ENCODE results near the gene MGAT4C.

The MGAT4C gene

DNA sequence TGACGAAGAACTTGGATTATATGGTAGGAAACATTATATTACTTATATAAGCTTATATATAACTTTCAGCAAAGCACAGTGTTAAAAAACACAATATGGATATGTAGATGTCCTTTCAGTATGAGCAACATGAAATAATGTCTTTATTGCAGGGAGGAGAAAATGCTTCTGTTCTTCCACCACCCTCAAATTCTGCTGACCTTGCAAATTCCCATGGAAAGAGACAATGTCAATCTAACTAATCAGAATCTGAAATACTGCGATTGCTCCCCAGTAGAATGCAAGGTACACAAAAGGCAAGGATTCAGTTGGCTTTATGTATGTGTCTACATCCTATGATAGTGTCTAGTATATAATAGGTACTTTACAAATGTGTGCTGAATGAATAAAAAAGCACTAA lies 26.4 kb downstream of the MGAT4C start:
- H3K36me3 ChIP-seq (ENCODE audit: control insufficient read depth, insufficient read depth, low read length), result no peaks in the 10 kb centered on the region

DNA sequence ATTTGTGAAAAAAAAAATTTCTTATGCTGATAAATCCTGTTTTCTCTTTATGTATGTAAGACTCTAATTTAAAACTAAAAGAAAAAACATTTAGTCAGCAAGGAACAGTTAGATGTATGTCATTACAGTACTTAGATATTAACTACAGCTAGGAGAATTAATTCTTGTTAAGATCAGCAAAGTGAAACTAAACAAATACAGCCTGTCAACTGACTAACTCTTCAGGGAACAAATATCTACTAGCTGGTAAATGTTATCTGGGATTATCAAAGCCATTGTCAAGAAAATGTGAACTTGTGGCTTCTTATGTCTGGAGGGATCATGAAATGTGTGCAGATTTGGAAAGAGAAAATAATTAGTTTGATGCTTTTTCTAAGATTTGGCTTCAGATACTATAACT lies 27.5 kb downstream of the MGAT4C start:
- H3K4me1 ChIP-seq (ENCODE audit: control insufficient read depth, insufficient read depth, low read length), result peaks cover 19% of the 10 kb centered on the region; the same call in 1 of the 2 replicates
- H3K9me3 ChIP-seq (ENCODE audit: control insufficient read depth, insufficient read depth, low read length), result no peaks in the 10 kb centered on the region
- H3K27ac ChIP-seq (ENCODE audit: low read depth, low read length), result no peak overlapping the region
- no peak overlapping the region for H3K4me3 ChIP-seq (ENCODE audit: low read depth, low read length)
- H3K27me3 ChIP-seq (ENCODE audit: control insufficient read depth, insufficient read depth, low read length), result no peaks in the 10 kb centered on the region
- H3K9ac ChIP-seq (ENCODE audit: low read depth, low read length), result no peak overlapping the region
- no peaks in the 10 kb centered on the region for H3K36me3 ChIP-seq (ENCODE audit: control insufficient read depth, insufficient read depth, low read length)

More for the DNA sequence above, 26.4 kb downstream of the MGAT4C start:
- H3K9ac ChIP-seq (ENCODE audit: low read depth, low read length), result no peak overlapping the region
- H3K4me3 ChIP-seq (ENCODE audit: low read depth, low read length), result no peak overlapping the region
- H3K27me3 ChIP-seq (ENCODE audit: control insufficient read depth, insufficient read depth, low read length), result no peaks in the 10 kb centered on the region
- no peaks in the 10 kb centered on the region for H3K9me3 ChIP-seq (ENCODE audit: control insufficient read depth, insufficient read depth, low read length)
- H3K27ac ChIP-seq (ENCODE audit: low read depth, low read length), result peak overlapping the region; percentile 44
- H3K4me1 ChIP-seq (ENCODE audit: control insufficient read depth, insufficient read depth, low read length), result peaks cover 19% of the 10 kb centered on the region; the same call in 1 of the 2 replicates

DNA sequence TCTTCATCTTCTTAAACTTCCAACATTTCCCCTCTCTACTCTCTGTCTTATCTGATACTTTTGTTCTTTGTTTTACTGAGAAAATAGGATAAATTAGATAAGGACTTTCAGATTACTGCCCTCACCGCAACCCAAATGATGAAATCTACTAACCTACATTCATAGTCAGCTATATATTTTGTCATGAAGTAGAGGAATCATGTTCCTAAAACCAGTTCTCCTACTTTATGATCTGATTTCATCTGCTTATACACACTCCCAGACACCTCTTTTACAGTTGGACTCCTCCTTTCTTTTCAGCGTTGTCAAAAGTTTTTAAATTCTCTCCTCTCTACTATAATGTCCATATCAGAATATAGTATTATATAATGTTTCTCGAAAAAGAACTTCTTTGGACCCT lies 29.7 kb downstream of the MGAT4C start:
- no peaks in the 10 kb centered on the region for H3K36me3 ChIP-seq (ENCODE audit: control insufficient read depth, insufficient read depth, low read length)
- no peak overlapping the region for H3K27ac ChIP-seq (ENCODE audit: low read depth, low read length)
- no peak overlapping the region for H3K4me3 ChIP-seq (ENCODE audit: low read depth, low read length)
- H3K9ac ChIP-seq (ENCODE audit: low read depth, low read length), result no peak overlapping the region
- no peaks in the 10 kb centered on the region for H3K9me3 ChIP-seq (ENCODE audit: control insufficient read depth, insufficient read depth, low read length)
- H3K27me3 ChIP-seq (ENCODE audit: control insufficient read depth, insufficient read depth, low read length), result no peaks in the 10 kb centered on the region
- H3K4me1 ChIP-seq (ENCODE audit: control insufficient read depth, insufficient read depth, low read length), result peaks cover 12% of the 10 kb centered on the region; the same call in 1 of the 2 replicates

DNA sequence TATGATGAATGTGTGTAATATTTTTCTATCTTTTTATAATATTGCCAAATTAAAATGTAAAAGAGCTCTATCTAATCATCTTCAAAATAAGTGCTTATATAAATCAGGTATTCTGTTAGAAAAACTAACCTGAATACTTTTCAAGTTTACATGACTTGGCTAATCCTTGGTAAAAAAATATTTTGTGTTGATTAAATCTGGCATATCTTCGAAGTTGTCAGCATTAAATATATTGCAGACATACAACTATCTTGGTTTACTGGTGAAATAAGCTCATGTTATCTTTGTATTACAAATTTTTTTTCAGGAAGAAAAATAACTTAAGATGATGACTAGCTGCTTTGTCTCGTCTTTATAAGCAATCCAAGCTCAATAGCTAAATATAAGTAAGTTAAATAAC lies 39.6 kb downstream of the MGAT4C start:
- Histone ChIP-seq H3K4me1 (ENCODE audit: control insufficient read depth, insufficient read depth, low read length) (no peaks in the 10 kb centered on the region), H3K9ac (ENCODE audit: low read depth, low read length) (no peak overlapping the region), H3K9me3 (ENCODE audit: control insufficient read depth, insufficient read depth, low read length) (no peaks in the 10 kb centered on the region), H3K4me3 (ENCODE audit: low read depth, low read length) (no peak overlapping the region), H3K27me3 (ENCODE audit: control insufficient read depth, insufficient read depth, low read length) (no peaks in the 10 kb centered on the region), H3K27ac (ENCODE audit: low read depth, low read length) (no peak overlapping the region), H3K36me3 (ENCODE audit: control insufficient read depth, insufficient read depth, low read length) (no peaks in the 10 kb centered on the region)

DNA sequence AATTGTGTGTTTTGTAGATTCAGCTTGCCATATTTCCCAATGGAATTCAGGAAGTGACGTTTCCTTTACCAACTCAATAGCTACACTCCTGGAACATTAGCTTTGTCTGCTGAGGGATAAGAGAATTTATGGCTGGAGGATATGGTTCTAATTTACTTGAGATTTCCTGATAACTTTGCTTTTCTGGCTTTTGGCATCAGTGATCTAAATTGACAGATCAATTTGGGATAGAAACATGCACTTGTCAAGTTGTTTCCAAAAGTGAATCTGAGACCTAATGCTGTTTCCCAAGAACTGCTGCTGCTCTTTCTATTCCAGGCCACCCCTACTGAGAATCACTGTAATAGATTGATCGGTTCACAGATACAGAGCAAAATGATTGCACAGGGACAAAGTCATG lies 43.2 kb downstream of the MGAT4C start:
- Histone ChIP-seq H3K27me3 (ENCODE audit: control insufficient read depth, insufficient read depth, low read length) (no peaks in the 10 kb centered on the region), H3K27ac (ENCODE audit: low read depth, low read length) (no peak overlapping the region), H3K9me3 (ENCODE audit: control insufficient read depth, insufficient read depth, low read length) (no peaks in the 10 kb centered on the region), H3K9ac (ENCODE audit: low read depth, low read length) (no peak overlapping the region), H3K36me3 (ENCODE audit: control insufficient read depth, insufficient read depth, low read length) (no peaks in the 10 kb centered on the region), H3K4me1 (ENCODE audit: control insufficient read depth, insufficient read depth, low read length) (no peaks in the 10 kb centered on the region), H3K4me3 (ENCODE audit: low read depth, low read length) (no peak overlapping the region)

DNA sequence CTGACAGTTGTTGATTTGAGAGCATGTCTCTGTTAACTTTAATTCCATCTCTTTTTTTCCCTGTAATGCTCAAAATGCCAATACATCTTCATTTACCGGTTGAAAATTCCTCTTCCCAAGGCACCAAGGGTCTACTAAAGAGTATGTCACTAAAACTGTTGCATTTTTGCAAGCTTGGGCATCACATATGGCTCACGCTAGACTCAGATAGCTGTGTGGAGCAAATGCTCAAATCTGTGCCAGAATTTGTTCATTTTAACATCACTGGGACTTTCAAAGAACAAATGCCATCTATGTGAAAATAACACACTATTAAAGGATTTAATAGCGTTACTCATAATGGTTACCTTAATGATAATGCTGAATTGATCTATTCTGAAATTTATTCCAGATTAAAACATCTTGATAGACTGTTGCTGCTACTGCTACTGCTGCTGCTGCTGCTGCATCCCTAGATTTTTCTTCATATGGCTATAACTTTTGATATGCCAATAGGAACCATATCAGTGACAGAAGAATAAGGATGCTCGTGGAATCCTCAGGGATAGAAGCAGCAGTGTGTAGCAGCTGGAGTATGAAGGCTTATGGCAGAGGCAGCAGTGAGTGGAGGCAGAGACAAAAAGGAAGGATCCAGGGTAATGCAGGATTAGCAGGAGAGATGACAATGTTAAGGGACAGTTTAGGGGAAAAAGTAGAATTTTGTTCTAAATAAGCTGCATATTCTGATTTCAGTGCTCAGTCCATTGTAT lies 57.3 kb downstream of the MGAT4C start:
- no peak overlapping the region for H3K9ac ChIP-seq (ENCODE audit: low read depth, low read length)
- H3K27me3 ChIP-seq (ENCODE audit: control insufficient read depth, insufficient read depth, low read length), result no peaks in the 10 kb centered on the region
- H3K27ac ChIP-seq (ENCODE audit: low read depth, low read length), result no peak overlapping the region
- H3K4me1 ChIP-seq (ENCODE audit: control insufficient read depth, insufficient read depth, low read length), result no peaks in the 10 kb centered on the region
- H3K36me3 ChIP-seq (ENCODE audit: control insufficient read depth, insufficient read depth, low read length), result no peaks in the 10 kb centered on the region
- H3K4me3 ChIP-seq (ENCODE audit: low read depth, low read length), result no peak overlapping the region
- H3K9me3 ChIP-seq (ENCODE audit: control insufficient read depth, insufficient read depth, low read length), result no peaks in the 10 kb centered on the region

DNA sequence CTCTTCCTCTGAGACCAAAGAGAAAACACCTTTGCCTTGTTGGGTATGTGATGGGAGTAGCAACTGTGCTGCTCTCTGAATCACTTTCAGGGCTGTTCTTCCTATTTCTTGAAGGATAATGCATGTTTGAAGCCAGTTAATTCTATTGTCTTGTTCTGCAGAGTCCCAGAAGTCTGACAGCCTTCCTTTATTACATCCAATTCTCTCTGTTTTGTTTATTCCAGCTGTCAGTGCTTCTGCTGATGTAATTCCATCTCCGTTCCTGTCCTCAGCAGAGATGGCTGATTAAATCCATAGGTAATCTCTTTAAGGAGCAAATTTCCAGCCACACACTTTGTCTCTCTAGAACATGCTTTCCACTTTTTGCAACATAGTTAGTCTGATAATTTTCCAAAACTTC lies 59.7 kb downstream of the MGAT4C start:
- no peak overlapping the region for H3K9ac ChIP-seq (ENCODE audit: low read depth, low read length)
- no peak overlapping the region for H3K27ac ChIP-seq (ENCODE audit: low read depth, low read length)
- no peak overlapping the region for H3K4me3 ChIP-seq (ENCODE audit: low read depth, low read length)
- H3K36me3 ChIP-seq (ENCODE audit: control insufficient read depth, insufficient read depth, low read length), result no peaks in the 10 kb centered on the region
- no peaks in the 10 kb centered on the region for H3K27me3 ChIP-seq (ENCODE audit: control insufficient read depth, insufficient read depth, low read length)
- H3K4me1 ChIP-seq (ENCODE audit: control insufficient read depth, insufficient read depth, low read length), result no peaks in the 10 kb centered on the region
- H3K9me3 ChIP-seq (ENCODE audit: control insufficient read depth, insufficient read depth, low read length), result no peaks in the 10 kb centered on the region

DNA sequence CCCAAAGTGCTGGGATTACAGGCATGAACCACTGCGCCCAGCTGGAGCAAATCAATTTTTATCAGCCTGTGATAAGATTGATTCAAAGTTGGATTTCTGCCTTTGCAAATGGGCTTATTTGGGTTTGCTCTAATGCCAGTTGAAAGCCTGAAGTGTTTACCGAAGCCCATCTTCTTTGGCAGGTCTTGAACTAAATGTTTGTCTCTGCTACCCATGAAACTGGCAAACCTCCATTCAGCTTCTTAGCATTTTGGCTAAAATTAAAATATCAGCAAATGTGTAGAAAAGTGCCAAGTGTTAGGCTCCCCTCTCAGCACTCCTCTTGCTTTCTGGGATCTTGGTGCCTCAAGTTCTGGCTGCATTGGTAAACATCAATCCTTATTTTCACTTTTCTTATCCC lies 61.5 kb downstream of the MGAT4C start:
- H3K27ac ChIP-seq (ENCODE audit: low read depth, low read length), result no peak overlapping the region
- no peaks in the 10 kb centered on the region for H3K9me3 ChIP-seq (ENCODE audit: control insufficient read depth, insufficient read depth, low read length)
- H3K4me1 ChIP-seq (ENCODE audit: control insufficient read depth, insufficient read depth, low read length), result no peaks in the 10 kb centered on the region
- H3K9ac ChIP-seq (ENCODE audit: low read depth, low read length), result no peak overlapping the region
- H3K36me3 ChIP-seq (ENCODE audit: control insufficient read depth, insufficient read depth, low read length), result no peaks in the 10 kb centered on the region
- no peaks in the 10 kb centered on the region for H3K27me3 ChIP-seq (ENCODE audit: control insufficient read depth, insufficient read depth, low read length)
- H3K4me3 ChIP-seq (ENCODE audit: low read depth, low read length), result no peak overlapping the region

DNA sequence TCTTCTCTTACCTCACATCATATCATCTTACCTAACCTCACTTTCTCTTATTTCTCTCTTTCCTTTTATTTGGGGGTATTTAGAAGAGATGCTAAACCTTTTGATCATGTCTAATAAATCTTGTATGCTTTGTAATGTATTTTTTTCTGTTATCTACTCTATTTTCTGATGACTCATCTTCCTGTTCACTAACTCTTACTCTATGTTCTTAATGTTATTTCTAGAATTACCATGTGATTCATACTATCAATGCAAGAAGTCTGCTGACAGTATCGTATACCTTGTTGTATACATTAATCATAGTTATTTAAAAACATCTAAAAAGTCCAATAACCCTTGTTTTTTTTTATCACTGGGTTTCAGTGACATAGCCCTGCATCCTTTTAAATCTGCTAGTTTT lies 62.3 kb downstream of the MGAT4C start:
- Histone ChIP-seq H3K27ac (ENCODE audit: low read depth, low read length) (no peak overlapping the region), H3K9ac (ENCODE audit: low read depth, low read length) (no peak overlapping the region), H3K4me1 (ENCODE audit: control insufficient read depth, insufficient read depth, low read length) (no peaks in the 10 kb centered on the region), H3K27me3 (ENCODE audit: control insufficient read depth, insufficient read depth, low read length) (no peaks in the 10 kb centered on the region), H3K36me3 (ENCODE audit: control insufficient read depth, insufficient read depth, low read length) (no peaks in the 10 kb centered on the region), H3K4me3 (ENCODE audit: low read depth, low read length) (no peak overlapping the region), H3K9me3 (ENCODE audit: control insufficient read depth, insufficient read depth, low read length) (no peaks in the 10 kb centered on the region)

DNA sequence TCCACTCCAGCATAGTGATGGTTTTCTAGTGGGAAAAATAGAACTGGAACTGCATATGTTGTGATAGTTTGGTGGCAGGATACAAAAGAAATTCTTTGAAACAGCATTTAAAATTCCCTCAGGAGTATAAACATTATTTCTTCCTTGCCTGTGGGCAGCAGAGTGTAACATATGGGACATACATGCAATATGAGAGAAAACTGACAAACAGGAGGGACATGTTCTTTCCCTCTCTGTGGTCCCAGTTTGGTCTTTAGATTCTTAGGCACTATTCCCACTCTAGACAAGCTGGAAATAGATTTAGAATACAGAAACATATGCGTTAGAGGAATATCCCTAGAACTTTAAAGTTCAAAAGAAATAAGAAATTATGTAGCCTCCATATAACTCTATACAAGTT lies 68.0 kb downstream of the MGAT4C start:
- Histone ChIP-seq H3K27me3 (ENCODE audit: control insufficient read depth, insufficient read depth, low read length) (no peaks in the 10 kb centered on the region), H3K9me3 (ENCODE audit: control insufficient read depth, insufficient read depth, low read length) (no peaks in the 10 kb centered on the region), H3K27ac (ENCODE audit: low read depth, low read length) (no peak overlapping the region), H3K36me3 (ENCODE audit: control insufficient read depth, insufficient read depth, low read length) (no peaks in the 10 kb centered on the region), H3K4me3 (ENCODE audit: low read depth, low read length) (no peak overlapping the region), H3K9ac (ENCODE audit: low read depth, low read length) (no peak overlapping the region), H3K4me1 (ENCODE audit: control insufficient read depth, insufficient read depth, low read length) (no peaks in the 10 kb centered on the region)

DNA sequence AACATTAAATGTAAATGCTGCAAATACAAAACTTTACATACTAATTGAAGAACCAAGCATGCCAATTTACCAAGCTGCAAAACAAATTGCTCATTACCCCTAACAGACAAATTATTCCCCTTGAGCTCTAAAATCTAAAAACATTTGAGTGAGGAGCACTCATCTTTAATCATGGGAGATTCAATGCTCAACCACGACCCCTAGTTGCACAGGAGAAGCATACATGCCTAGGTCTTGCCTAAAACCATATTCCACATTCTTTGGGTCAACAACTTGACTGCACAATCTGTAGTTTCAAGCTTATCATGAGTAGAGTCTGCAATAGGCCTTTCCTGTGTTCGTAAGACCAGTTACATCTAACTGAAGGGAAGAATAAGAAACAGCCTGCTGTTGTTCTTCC lies 69.7 kb downstream of the MGAT4C start:
- Histone ChIP-seq H3K4me3 (ENCODE audit: low read depth, low read length) (no peak overlapping the region), H3K36me3 (ENCODE audit: control insufficient read depth, insufficient read depth, low read length) (no peaks in the 10 kb centered on the region), H3K9me3 (ENCODE audit: control insufficient read depth, insufficient read depth, low read length) (0 out of 2 replicates have a peak, but pooled peaks cover 2% of the 10 kb centered on the region), H3K9ac (ENCODE audit: low read depth, low read length) (no peak overlapping the region), H3K4me1 (ENCODE audit: control insufficient read depth, insufficient read depth, low read length) (no peaks in the 10 kb centered on the region), H3K27ac (ENCODE audit: low read depth, low read length) (no peak overlapping the region), H3K27me3 (ENCODE audit: control insufficient read depth, insufficient read depth, low read length) (no peaks in the 10 kb centered on the region)
